Stimulated activated CD4-positive, alpha-beta T cell treated with anti-CD3 and anti-CD28 coated beads, Interleukin-4, amount 100 ng/mL, for 4 hours (primary cell): ENCODE results near the gene PARD3.
"Not testable (repeated sequence)": the region's sequence is repeated elsewhere in the genome, so short reads cannot be mapped to it uniquely, and the experiment has no call there.

Source experiments
- DNase-seq, 2 experiments: peaks; one replicate each; pipeline ENCODE4 v3.0.0-alpha.2; 2020

The PARD3 gene

GRCh38 chr10:34707656-34708055 is 107.4 kb downstream of the PARD3 start:
- no peak for DNase-seq

- not testable (repeated sequence) for DNase-seq
Observed at GRCh38 chr10:34706992-34707391, 108.1 kb downstream of the PARD3 start.

GRCh38 chr10:34706147-34706546 is 108.9 kb downstream of the PARD3 start:
- no peak for DNase-seq

GRCh38 chr10:34705563-34705962 is 109.5 kb downstream of the PARD3 start:
- no peak for DNase-seq

- DNase-seq, result no peak
Observed at GRCh38 chr10:34704526-34705184, 110.4 kb downstream of the PARD3 start.

- no peak for DNase-seq
Observed at GRCh38 chr10:34702982-34703381, 112.1 kb downstream of the PARD3 start.

GRCh38 chr10:34702093-34702937 is 112.8 kb downstream of the PARD3 start:
- DNase-seq, result no peak

- DNase-seq, result no peak
Observed at GRCh38 chr10:34701194-34701593, 113.9 kb downstream of the PARD3 start.

GRCh38 chr10:34700752-34701151 is 114.3 kb downstream of the PARD3 start:
- DNase-seq, result not testable (repeated sequence)

- no peak for DNase-seq
Observed at GRCh38 chr10:34699904-34700517, 115.1 kb downstream of the PARD3 start.

GRCh38 chr10:34698979-34699378 is 116.1 kb downstream of the PARD3 start:
- DNase-seq, result no peak

GRCh38 chr10:34698248-34698831 is 116.8 kb downstream of the PARD3 start:
- no peak for DNase-seq

GRCh38 chr10:34697351-34698247 is 117.5 kb downstream of the PARD3 start:
- DNase-seq, result no peak

- no peak for DNase-seq
Observed at GRCh38 chr10:34696423-34696822, 118.7 kb downstream of the PARD3 start.

- DNase-seq, result no peak
Observed at GRCh38 chr10:34690383-34691049, 124.6 kb downstream of the PARD3 start.

GRCh38 chr10:34689053-34689452 is 126.0 kb downstream of the PARD3 start:
- DNase-seq, result no peak

- no peak for DNase-seq
Observed at GRCh38 chr10:34687434-34688210, 127.5 kb downstream of the PARD3 start.

- no peak for DNase-seq
Observed at GRCh38 chr10:34682580-34682979, 132.5 kb downstream of the PARD3 start.

- DNase-seq, result no peak
Observed at GRCh38 chr10:34681933-34682332, 133.2 kb downstream of the PARD3 start.

GRCh38 chr10:34679177-34679576 is 135.9 kb downstream of the PARD3 start:
- DNase-seq, result no peak

GRCh38 chr10:34677591-34677990 is 137.5 kb downstream of the PARD3 start:
- no peak for DNase-seq
